ENCODE data around the gene MICAL3. TPM values are rescaled to one million over a fixed set of nuclear protein-coding genes. Genes with fewer than 3 reads are reported as not detected.

Gene MICAL3
- total and polyA plus RNA-seq, 2 donors from 2014 or later, result 5.0 to 99.4 TPM

DNA sequence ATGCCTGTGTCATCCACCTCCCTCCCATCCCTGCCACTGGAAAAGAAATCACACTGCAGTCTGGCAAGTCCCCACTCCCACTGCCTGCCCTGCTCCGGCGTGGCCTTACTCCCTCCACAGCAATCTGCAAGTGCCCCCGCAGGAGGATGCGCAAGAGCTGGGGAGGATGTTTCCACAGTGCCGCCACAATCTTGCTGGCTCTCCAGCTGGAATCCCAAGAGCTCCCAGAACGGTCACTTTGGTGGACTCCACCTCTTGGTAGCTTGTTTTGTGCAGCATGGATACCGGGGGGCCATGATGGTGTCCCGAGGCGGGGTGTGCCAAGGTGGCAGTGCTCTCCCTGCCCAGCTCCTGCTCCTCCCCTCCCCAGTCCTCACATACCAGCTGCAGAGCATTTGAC is 76.3 kb downstream of the MICAL3 start:
- no peak overlapping the region for H3K9ac ChIP-seq (ENCODE audit: low read length in 3 of 3)
- no peak overlapping the region for H3K27ac ChIP-seq (ENCODE audit: low read depth in 2 of 2, low read length in 2 of 2)
- no peaks in the 10 kb centered on the region for H3K36me3 ChIP-seq (ENCODE audit: control insufficient read depth in 2 of 3, insufficient read depth in 3 of 3, low read length in 3 of 3)
- intact Hi-C loops (cut with DNase I), result no loop called here
- H3K27me3 ChIP-seq (ENCODE audit: control insufficient read depth, insufficient read depth, low read length), result no peaks in the 10 kb centered on the region
- TF ChIP-seq, protein P1, sequence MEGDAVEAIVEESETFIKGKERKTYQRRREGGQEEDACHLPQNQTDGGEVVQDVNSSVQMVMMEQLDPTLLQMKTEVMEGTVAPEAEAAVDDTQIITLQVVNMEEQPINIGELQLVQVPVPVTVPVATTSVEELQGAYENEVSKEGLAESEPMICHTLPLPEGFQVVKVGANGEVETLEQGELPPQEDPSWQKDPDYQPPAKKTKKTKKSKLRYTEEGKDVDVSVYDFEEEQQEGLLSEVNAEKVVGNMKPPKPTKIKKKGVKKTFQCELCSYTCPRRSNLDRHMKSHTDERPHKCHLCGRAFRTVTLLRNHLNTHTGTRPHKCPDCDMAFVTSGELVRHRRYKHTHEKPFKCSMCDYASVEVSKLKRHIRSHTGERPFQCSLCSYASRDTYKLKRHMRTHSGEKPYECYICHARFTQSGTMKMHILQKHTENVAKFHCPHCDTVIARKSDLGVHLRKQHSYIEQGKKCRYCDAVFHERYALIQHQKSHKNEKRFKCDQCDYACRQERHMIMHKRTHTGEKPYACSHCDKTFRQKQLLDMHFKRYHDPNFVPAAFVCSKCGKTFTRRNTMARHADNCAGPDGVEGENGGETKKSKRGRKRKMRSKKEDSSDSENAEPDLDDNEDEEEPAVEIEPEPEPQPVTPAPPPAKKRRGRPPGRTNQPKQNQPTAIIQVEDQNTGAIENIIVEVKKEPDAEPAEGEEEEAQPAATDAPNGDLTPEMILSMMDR (IDR thresholded peaks at IDR 0.05; ENCODE audit: borderline replicate concordance, extremely low read depth, insufficient read depth), result no peak
- DNase-seq, result no peak
- FAIRE-seq, result no peak
- H3K4me3 ChIP-seq (ENCODE audit: low read length in 3 of 3), result no peak overlapping the region
- peaks cover 0 to 58% (median 48%) of the 10 kb centered on the region in 3 donors for H3K4me1 ChIP-seq (ENCODE audit: control insufficient read depth in 2 of 3, insufficient read depth in 2 of 3, low read depth in 1 of 3, low read length in 3 of 3)
- H3K9me3 ChIP-seq (ENCODE audit: control insufficient read depth in 2 of 3, insufficient read depth in 1 of 3, low read length in 3 of 3), result no peaks in the 10 kb centered on the region

DNA sequence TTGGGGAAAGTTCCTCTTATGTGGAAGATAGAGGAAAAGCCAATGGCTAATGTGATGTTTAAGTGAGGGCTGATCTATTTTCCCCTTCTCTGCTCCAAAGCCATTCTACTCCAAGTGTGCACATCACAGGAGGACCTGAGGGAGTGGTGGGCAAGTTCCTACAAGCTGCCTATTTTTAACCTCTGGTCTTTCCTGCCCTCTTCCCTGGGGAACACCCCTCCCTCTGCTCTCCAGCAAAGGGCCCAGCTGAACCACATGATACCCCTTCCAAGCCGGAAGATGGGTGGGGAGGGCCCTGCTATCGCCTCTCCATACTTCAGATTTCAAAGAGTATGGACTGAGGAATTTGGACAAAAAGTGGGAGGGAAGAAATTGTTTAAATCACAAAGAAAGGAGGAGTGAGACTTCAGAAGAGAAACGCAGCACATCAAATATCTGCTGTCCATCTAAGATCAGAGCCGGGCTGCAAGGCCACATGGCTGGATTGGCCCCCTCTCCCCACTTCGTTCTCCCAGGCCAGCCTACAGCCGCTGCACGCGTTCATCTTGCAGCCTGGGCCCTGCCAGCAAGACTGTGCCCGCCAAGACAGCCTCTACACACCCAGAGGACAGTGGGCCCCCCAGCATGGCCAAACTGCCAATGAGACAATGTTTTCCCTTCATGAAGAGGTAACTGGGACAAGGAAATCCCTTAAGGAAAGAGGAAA is 77.5 kb downstream of the MICAL3 start:
- TF ChIP-seq, protein P1 (IDR thresholded peaks at IDR 0.05; ENCODE audit: borderline replicate concordance, extremely low read depth, insufficient read depth), result no peak
- DNase-seq, result no peak
- H3K4me1 ChIP-seq (ENCODE audit: control insufficient read depth in 2 of 3, insufficient read depth in 2 of 3, low read depth in 1 of 3, low read length in 3 of 3), result peaks cover 0 to 61% (median 44%) of the 10 kb centered on the region in 3 donors
- H3K9ac ChIP-seq (ENCODE audit: low read length in 3 of 3), result no peak overlapping the region
- no peak for FAIRE-seq
- no peak overlapping the region for H3K4me3 ChIP-seq (ENCODE audit: low read length in 3 of 3)
- intact Hi-C loops (cut with DNase I), result no loop called here
- H3K36me3 ChIP-seq (ENCODE audit: control insufficient read depth in 2 of 3, insufficient read depth in 3 of 3, low read length in 3 of 3), result no peaks in the 10 kb centered on the region
- no peaks in the 10 kb centered on the region for H3K9me3 ChIP-seq (ENCODE audit: control insufficient read depth in 2 of 3, insufficient read depth in 1 of 3, low read length in 3 of 3)
- no peak overlapping the region for H3K27ac ChIP-seq (ENCODE audit: low read depth in 2 of 2, low read length in 2 of 2)
- H3K27me3 ChIP-seq (ENCODE audit: control insufficient read depth, insufficient read depth, low read length), result no peaks in the 10 kb centered on the region

DNA sequence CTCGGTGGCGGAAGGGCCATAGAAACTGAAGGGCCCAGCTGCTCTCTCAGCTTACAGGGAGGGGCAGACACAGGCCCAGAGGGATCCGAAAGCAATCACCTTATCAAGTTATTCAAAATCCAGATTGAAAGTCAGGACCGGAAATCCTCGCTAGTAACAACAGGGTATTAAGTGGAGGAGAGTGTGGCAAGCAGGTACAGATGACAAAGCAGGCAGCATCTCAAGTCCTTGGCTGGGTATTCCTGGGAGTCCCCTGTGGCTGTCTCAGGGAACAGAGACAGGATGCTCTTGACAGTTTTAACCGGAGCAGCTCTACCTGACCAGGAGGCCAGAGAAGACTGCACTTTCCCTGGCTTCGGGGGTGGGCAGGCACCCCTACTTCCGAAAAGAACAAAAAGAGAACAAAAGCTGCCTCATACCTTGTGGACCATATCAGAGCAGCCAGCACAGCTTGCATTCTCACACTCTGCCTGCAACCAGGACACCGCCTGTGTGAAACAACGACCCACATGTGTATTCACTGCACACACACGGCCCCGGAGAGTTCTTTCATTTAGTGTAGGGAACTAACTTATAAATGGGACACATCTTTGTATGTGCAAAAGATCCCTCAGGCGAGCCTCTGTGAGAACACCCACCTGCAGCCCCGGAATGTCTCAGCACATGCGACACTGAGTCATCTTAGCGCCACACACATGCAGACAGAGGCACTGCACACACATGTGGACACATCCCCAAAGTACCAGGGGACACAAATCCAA is 78.3 kb downstream of the MICAL3 start:
- H3K27me3 ChIP-seq (ENCODE audit: control insufficient read depth, insufficient read depth, low read length), result no peaks in the 10 kb centered on the region
- H3K4me1 ChIP-seq (ENCODE audit: control insufficient read depth in 2 of 3, insufficient read depth in 2 of 3, low read depth in 1 of 3, low read length in 3 of 3), result peaks cover 0 to 61% (median 43%) of the 10 kb centered on the region in 3 donors
- intact Hi-C loops (cut with DNase I), result no loop called here
- TF ChIP-seq, protein P1 (IDR thresholded peaks at IDR 0.05; ENCODE audit: borderline replicate concordance, extremely low read depth, insufficient read depth), result no peak
- DNase-seq, result no peak
- no peak overlapping the region for H3K4me3 ChIP-seq (ENCODE audit: low read length in 3 of 3)
- peak overlapping the region in 1 of 3 donors; percentile 53 for H3K9ac ChIP-seq (ENCODE audit: low read length in 3 of 3)
- H3K9me3 ChIP-seq (ENCODE audit: control insufficient read depth in 2 of 3, insufficient read depth in 1 of 3, low read length in 3 of 3), result no peaks in the 10 kb centered on the region
- H3K27ac ChIP-seq (ENCODE audit: low read depth in 2 of 2, low read length in 2 of 2), result peak overlapping the region; percentile 55 to 61
- no peaks in the 10 kb centered on the region for H3K36me3 ChIP-seq (ENCODE audit: control insufficient read depth in 2 of 3, insufficient read depth in 3 of 3, low read length in 3 of 3)
- no peak for FAIRE-seq
